Middle frontal gyrus (tissue), 1 donor: ENCODE data around the gene ERP44.
A peak's percentile ranks its signal among the peaks of the same experiment; 100 is the strongest.
"Not testable (repeated sequence)": the region's sequence is repeated elsewhere in the genome, so short reads cannot be mapped to it uniquely, and the experiment has no call there.

Source experiments
- DNase-seq: peaks from one replicate; pipeline ENCODE4 v3.0.0-alpha.2; 2015; ENCODE audit warnings: low spot score; ENCODE audit errors: extremely low spot score

Gene ERP44

DNA sequence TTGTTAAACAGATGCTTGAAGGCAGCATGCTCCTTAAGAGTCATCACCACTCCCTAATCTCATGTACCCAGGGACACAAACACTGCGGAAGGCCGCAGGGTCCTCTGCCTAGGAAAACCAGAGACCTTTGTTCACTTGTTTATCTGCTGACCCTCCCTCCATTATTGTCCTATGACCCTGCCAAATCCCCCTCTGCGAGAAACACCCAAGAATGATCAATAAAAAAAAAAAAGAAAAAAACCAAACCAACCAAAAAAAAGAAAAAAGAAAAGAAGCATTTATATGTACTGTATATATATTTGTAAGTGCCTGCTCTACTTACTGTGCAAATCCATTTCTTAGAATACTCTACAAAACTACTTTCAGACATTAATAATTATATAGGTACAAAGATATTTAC, 29.7 kb downstream of the ERP44 start:
- not testable (repeated sequence) for DNase-seq

- not testable (repeated sequence) for DNase-seq
These were observed 30.8 kb downstream of the ERP44 start for GRCh38 chr9:100067990-100068389.

DNA sequence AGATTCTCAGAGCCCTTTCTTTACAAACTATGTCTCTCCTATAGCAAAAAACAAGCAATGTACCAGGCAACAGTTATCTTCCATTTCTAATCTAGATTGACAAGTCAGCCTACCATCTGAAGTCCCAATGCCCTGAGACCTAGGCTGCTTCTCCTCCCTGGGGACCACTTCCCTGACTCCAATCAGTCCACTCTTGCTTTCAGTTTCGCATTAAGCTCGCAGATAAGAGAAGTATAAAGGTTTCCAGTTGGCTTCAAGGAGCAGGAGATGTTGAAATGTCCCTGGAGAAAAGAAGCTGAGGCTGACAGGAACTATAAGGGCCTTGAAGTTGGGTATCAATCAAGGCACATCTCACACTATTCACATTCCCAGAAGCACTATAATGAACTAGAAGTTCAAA, 32.3 kb downstream of the ERP44 start:
- DNase-seq = no peak

DNA sequence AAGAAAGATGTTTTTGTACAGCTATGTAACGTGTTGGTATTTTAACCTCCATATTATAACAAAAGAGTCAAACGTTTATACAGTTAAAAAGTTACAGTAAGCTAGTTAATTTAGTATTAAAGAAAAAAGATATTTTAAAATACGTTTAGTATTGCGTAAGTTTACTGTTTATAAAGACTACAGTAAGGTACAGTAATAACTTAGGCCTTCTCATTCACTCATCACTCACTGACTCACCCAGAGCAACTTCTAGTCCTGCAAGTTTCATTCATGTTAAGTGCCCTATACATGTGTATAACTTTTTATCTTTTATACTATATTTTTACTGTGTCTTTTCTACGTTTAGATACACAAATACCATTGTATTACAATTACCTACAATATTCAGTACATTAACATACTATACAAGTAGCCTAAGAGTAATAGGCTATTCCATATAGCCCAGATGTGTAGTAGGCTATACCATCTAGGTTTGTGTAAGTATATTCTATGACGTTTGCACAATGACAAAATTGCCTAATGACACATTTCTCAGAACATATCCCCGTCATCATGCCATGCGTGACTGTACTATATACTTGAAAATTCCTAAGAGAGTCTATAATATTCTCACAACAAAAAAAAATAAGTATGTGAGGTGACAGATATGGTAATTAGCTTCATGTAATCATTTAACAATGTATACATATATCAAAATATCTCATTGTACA, 33.8 kb downstream of the ERP44 start:
- no peak for DNase-seq

- no peak for DNase-seq
These were observed 35.6 kb downstream of the ERP44 start for GRCh38 chr9:100063185-100063584.

DNA sequence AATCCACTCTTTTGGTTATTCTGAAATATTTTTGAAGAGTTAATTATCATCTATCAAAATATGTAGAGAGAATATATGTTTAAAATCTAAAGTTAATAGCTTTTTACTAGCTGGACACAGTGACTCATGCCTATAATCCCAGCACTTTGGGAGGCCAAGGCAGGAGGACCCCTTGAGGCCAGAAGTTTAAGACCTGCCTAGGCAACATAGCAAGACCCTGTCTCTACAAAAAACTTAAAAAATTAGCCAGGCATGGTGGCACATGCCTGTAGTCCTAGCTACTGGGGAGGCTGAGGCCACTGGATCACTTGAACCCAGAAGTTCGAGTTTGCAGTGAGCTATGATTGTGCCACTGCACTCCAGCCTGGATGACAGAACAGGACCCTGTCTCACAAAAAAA, 36.1 kb downstream of the ERP44 start:
- DNase-seq = not testable (repeated sequence)

GRCh38 chr9:100058699-100059579, 39.9 kb downstream of the ERP44 start:
- no peak for DNase-seq

DNA sequence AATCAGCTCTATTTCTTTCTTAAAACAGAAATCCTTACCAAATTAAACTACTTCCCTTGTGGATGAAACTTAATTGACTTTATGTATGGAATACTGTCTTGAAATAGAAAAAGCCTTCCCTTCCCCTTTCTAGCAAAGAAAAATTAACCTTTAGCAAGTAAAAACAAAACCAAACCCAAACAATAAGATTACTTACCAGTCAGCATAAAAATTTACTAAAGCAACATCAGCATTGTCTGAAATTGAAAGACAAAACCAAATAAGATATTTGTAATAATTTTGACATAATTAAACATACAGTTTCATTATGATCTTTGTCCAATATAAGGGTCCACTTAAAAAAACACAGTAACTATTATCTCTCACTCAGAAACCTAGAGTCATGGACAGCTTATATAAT, 41.2 kb downstream of the ERP44 start:
- DNase-seq = no peak

DNA sequence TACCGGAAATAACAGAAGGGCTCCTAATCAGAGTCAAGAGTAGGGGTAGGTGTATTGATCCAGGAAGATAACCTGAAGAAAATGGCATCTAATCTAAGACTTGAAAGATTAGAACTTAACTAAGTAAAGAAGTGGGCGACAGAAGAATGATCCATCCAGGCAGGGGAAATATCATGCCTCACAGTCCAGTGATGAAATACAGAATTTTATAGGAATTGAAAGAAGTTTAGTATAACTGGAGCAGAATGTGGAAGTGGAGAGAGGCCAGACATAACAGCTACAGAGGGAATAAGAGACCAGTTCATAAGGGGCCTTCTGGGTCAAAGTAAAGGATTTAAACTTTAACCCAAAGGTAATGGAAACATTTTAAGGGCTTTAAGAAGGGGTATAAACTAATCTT, 42.2 kb downstream of the ERP44 start:
- no peak for DNase-seq

DNA sequence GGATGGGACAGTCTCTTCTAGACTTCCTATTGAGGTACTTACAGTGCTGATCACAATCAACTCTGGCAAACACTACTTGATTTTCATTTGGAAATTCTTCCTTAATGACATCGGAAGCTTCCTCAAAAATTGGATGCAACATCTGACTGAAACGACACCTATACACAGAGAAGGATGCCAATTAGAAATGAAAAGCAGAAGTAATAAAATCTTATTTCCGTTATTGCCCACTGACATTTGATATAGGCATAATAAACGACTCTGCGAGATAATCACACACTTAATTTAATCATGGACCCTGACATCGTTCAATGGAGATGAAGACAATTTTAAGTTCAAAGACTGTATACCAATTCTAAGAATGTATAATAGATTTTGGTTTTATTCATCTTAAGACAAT, 46.4 kb downstream of the ERP44 start:
- DNase-seq = no peak

DNA sequence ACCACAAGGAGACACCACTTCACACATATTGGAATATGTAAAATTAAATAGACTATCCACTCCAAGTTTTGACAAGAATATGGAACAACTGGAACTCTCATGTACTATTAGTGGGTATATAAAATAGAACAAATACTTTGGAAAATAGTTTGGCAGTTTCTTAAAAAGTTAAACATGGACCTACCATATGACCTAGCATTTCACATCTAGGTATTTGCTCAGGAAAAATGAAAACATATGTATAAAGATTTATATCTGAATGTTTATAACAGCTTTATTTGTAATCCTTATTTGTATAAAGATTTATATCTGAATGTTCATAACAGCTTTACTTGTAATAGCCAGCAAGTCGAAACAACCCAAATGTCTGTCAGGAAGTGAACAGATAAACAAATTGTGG, 49.2 kb downstream of the ERP44 start:
- DNase-seq = no peak

- DNase-seq = no peak
These were observed 60.3 kb downstream of the ERP44 start for GRCh38 chr9:100038472-100038871.

DNA sequence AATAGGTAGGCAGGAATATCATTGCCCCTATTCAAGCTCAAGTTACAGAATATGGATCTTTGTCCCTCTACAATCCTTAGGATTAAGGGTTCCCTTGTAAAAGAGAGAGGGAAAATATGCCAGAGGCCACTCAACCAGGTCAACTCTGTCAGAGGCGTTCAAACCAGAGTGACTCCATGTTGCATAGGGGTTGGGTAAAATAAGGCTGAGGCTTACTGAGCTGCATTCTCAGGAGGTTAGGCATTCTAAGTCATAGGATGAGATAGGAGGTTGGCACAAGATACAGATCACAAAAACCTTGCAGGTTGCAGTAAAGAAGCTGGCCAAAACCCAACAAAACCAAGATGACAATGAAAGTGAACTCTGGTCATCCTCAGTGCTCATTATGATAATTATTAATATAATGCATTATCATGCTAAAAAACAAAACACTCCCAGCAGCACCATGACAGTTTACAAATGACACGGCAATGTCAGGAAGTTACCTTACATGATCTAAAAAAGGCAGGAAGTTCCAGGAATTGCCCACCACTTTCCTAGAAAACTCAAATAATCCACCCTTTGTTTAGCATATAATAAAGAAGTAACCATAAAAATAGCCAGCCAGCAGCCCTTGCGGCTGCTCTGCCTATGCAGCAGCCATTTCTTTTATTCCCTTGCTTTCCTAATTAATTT, 64.8 kb downstream of the ERP44 start:
- DNase-seq = no peak

- DNase-seq = no peak
These were observed 68.3 kb downstream of the ERP44 start for GRCh38 chr9:100030548-100030947.

DNA sequence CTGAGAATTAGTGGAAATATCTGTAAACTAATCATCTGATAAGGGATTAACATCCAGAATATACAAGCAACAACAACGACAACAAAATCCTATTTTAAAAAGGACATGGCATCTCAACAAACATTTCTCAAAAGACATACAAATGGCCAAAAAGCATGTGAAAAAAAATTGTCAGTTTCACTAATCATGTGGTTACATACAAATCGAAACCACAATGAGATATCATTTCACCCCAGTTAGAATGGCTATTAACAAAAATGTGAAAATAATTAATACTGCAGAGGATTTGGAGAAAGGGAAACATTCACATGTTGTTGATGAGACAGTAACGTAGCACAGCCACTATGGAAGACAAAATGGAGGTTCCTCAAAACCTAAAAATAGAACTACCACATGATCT, 69.5 kb downstream of the ERP44 start:
- DNase-seq = no peak

GRCh38 chr9:100028201-100028784, 70.5 kb downstream of the ERP44 start:
- DNase-seq = peak; percentile 12

GRCh38 chr9:100027543-100027942, 71.3 kb downstream of the ERP44 start:
- no peak for DNase-seq

DNA sequence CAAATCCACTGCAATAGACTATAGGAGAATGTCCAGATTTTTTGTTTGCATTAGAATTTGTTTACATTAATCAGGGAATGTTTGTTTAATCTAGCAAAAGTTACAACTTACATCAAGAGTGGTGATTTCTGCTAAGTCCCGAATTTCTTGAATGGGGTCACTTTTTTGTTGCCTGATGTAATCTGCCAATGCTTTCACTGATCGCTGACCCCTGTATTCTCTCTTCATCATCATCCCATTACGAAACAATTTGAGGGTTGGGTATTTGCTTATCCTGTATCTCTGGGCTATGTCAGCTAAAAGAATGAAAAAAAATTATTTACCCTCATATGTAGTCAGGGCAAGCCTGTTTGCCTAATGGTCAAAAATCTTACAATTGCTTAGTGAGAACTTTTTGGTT, 76.9 kb downstream of the ERP44 start:
- DNase-seq = no peak

DNA sequence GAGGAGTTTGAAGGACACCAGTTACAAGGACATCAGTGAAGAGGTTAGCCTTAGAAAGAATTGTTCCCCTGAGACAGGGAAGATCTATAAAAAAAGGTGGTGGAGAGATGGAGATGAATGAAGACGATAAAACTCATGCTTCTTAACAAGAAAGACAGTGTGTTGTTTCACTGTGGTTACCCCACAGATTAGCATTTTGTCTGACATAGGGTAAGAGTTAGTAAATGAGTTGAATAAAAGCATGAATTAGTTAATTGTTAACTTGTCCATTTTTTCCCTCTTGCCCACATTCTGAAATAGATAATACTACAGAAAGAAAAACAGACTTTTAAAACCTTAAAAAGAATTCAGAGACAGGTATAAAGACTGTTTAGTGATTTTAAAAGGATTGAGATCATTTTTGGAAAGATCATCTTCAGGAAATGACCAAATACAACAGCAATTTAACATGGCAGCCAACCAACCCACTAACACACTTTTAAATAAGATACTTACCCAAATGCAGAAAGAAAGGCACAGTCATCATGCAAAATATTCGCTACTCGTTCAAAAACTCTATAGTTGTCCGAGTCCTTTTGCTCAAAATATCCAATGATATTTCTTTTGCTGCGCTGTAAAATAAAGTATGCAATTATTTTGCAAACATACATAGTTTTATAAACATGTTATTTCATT, 78.5 kb downstream of the ERP44 start:
- DNase-seq = no peak

DNA sequence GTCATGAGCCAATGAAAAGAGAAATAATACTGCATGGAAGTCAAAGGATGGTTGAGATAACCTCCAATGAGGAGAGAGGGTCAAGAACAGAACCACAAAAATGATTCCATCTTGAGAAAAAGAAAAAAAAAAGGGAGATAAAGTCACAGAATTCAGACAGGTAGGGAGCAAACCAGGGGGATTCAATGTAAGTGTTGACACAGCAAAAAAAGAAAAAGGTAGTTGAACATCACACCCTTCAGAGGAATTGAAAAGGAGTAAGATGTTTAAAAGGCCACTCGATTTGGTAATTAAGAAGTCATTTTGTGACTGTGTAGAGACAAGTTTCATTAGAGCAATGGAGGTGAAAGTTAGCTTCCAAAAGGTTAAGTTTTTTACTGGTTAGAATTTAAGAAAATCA, 79.3 kb downstream of the ERP44 start:
- DNase-seq = no peak

GRCh38 chr9:100014846-100015245, 84.0 kb downstream of the ERP44 start:
- no peak for DNase-seq
